ENCODE data around the gene SMAD2.
"Not testable (repeated sequence)": the region's sequence is repeated elsewhere in the genome, so short reads cannot be mapped to it uniquely, and the experiment has no call there.

Gene SMAD2

DNA sequence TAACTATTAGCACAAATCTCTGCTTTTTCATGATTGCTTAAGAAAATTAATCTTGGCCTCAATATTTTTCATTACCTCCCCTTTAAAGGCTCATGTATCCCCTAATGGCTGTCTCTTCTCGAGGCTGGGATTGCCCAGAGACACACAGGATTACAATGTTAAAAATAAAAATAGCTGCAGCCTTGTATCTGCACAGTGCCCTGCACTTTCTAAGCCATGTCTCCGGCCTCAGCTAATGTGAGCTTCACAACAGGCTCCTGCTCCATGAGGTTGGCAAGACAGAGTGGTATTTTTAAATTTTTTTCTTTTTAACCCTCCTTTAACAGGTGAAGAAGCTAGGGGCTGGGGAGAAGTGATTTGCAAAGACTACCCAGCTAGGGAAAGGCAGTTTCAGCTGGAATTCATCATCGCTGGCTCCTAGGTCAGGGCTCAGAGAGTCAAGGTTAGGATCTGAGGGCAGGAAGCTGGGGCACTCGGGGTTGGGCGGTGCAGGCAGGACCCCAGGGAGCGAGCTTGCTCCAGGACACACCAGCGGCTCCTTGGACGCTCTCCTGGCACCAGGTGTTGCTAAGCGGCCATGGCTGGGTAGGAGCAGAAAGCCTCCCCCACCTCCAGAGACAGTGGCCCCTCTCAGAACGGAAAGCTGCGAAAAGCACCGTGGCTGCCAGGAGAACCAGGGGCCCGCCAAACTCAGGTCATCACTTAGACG is 135.6 kb downstream of the SMAD2 start:
- DNase-seq (ENCODE audit: low spot score) (no peak), FAIRE-seq (no peak)

DNA sequence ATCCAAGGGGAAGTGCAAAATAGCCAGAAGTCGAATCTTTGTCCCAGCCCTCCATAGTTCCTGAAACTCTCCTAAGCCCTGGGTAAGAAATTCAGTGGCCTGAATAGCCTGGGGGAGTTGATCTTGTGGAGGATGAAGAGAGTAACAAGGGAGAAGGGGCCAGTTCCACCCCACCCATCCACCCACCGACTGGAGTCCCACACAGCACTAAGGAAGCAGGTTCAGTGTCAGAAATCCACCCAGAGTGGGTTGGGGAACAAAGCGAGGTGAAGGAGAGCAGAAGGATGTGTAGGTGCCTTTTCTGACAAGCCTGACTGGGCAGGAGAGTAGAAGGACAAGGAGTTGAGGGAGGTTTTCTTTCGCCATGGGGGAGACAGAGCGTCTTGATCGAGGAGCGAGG is 136.8 kb downstream of the SMAD2 start:
- FAIRE-seq (no peak), DNase-seq (ENCODE audit: low spot score) (no peak)

DNA sequence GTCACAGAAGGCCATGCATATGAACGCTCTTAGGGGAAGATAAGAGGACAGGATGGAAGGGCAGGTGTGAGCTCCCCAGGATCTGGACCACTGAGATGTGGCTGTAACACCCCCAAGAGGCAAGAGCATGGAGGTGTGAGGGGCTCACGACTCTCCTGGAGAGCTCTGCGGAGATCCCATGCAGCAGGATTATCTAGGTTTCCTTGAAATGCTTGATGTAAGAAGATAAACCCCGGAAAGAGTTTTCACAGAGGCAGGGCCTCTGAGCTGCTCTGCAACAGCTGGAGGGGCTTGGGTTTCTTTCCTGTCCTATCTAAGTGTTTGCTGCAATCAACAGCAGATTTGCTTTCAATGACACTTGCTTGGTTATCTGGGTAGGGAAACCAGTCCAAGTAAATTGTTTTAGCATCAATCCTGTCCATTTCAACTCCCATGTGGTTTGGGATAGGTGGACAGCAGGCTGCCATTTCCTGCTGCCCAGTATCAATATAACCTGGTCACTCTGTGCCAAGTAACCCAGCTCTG is 138.9 kb downstream of the SMAD2 start:
- DNase-seq (ENCODE audit: low spot score) = no peak
- FAIRE-seq = no peak

DNA sequence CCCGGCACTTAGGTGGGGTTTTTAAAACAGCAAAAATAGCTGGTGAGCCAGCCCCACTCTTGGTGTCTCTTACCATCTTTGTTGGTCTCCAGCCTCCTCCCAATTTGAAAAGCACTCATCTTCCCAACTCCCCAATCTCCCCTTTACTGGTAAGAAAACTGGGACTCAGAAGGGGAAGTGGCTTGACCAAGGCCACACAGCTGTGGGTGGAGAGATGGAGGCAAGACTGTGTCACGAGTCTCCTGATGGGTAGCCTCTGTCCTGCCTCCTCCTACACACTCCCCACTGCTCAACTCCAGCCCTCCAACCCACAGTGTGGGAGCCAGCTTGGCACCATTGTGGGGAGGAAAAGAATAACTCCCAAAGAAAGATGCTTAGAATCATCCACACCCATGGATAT is 140.4 kb downstream of the SMAD2 start:
- FAIRE-seq (no peak), DNase-seq (ENCODE audit: low spot score) (no peak)

DNA sequence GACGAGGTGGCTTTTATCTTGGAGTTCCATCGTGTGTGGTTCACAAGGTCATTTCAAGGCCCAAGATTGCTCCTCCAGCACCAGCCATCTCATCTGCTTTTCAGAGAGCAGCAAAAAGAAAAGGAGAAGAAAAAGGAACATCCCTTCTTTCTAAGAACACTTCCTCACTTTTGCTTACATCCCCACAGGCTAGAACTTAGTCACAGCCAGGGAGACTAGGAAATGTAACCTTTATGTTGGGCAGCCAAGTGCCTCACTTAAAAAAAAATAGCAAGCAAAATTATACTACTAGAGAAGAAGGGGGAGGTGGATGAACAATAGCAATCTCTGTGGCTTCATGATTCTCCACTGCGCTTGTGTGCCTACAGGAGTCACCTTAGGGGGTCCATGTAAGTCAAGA is 141.8 kb downstream of the SMAD2 start:
- DNase-seq (ENCODE audit: low spot score) (no peak), FAIRE-seq (no peak)

DNA sequence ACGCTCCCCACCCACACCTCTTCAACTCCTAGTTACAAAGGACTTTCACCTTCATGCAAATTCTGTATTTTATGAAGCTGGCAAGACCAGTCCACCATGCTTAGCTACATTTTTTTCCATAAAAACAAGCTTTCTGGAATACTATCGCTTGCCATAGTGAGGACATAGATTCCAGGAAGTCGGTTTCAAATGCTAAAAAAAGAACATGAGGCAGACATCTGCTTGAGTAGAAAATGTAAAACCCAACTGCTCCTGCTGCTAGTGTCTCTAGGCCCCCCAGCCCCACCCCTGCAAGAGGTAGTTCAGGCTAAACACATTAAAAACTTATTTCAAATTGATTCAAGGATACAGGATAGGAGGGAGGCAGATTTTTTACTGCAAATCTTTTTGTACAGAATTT is 148.9 kb downstream of the SMAD2 start:
- DNase-seq (ENCODE audit: low spot score) (no peak), FAIRE-seq (no peak)

DNA sequence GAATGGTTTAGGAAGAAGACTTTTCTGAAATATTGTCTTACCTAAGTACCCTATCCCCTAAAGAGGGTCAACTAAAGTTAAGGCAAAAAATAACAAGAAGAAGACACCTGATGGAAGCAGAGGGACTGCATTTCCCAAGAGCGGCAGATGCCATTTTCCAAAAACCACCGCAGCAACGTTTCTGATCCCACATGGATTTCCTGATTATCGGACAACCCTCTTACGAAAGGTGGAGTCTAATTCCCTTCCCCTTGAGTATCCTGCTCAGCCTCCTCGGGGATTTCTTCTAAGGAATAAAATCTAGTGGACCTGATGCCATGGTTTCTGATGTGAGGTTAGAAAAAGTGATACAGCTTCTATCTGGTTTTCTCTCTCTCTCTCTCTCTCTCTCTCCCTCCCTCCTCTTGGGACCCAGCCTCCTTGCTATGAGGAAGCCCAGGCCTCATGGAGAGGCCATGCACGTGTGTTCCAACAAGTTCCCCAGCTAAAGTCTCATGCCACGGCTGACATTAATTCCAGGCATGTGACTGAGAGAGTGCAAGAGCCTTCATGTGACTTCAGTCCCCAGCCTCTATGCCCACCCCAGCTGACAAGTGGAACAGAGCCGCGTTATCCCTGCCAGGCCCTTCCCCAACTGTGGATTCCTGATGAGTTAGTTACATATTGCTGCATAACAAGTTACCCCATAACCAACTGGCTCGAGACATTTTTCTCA is 150.3 kb downstream of the SMAD2 start:
- FAIRE-seq (no peak), DNase-seq (ENCODE audit: low spot score) (no peak)

DNA sequence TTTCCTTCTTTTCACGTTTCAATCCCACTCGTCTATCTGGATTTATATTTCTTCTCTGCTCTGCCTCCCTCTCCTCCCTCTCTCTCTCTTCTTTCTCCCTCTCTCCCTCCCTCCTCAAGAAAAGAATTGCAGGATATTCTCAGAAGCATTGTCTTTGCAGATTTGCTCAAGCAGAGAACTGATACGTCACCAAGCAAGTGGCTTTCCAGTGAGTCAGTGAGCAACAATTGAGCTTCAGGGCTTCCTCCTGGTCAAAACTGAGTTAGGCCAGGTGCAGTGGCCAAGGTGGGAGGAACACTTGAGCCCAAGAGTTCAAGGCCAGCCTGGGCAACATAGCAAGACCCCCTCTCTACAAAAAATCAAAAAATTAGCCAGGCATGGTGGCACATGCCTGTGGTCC is 151.1 kb downstream of the SMAD2 start:
- FAIRE-seq (no peak), DNase-seq (ENCODE audit: low spot score) (no peak)

DNA sequence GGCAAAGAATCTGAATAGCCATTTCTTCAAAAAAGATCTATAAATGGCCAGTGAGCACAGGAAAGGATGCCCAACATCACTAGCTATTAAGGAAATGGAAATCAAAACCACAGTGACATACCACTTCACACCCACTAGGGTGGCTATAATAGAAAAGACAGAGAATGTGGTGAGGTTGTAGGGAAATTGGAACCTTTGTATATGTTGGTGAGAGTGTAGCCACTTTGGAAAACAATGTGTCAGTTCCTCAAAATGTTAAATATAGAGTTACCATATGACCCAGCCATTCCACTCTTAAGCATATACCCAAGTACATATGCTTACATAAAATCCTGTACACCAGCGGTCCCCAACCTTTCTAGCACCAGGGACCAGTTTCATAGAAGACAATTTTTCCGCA is 152.8 kb downstream of the SMAD2 start:
- FAIRE-seq = no peak
- no peak for DNase-seq (ENCODE audit: low spot score)

DNA sequence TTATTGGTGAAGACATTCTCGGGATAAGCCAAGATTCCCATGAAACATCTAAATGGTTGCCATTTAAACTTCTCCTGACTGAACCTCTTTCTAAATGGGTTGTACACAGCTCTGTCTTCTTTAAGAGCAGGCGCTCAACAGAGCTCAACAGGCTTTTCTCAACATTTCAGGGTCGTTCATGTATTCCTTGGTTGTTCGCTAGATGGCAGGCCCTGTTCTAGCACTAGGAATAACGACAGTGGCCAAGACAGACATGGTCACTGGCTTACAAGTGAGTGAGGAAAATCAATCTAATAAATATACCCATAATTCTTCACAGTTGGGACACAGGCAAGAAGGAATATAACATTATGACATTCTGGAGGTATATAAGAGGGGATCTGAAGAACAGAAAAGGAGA is 154.5 kb downstream of the SMAD2 start:
- FAIRE-seq (no peak), DNase-seq (ENCODE audit: low spot score) (no peak)

DNA sequence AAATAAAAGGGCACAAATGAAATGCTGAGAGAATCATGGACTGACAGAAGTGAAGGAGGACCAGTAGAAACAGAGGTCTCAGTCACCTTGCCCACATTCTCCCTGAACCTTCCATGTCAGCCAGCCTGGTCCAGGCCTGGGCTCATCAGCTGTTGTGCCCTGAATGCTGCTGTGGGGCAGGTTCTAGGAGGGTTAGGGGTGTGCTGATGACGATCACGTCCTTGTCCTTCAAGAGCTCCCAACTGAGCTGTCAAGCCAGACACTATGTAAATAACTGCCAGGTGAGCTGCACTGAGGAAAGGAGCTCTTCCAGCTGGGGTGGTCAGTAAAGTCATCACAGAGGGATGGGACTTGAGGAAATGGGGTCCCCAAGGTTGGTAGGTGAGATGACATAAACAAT is 156.5 kb downstream of the SMAD2 start:
- no peak for FAIRE-seq
- DNase-seq (ENCODE audit: low spot score) = no peak

DNA sequence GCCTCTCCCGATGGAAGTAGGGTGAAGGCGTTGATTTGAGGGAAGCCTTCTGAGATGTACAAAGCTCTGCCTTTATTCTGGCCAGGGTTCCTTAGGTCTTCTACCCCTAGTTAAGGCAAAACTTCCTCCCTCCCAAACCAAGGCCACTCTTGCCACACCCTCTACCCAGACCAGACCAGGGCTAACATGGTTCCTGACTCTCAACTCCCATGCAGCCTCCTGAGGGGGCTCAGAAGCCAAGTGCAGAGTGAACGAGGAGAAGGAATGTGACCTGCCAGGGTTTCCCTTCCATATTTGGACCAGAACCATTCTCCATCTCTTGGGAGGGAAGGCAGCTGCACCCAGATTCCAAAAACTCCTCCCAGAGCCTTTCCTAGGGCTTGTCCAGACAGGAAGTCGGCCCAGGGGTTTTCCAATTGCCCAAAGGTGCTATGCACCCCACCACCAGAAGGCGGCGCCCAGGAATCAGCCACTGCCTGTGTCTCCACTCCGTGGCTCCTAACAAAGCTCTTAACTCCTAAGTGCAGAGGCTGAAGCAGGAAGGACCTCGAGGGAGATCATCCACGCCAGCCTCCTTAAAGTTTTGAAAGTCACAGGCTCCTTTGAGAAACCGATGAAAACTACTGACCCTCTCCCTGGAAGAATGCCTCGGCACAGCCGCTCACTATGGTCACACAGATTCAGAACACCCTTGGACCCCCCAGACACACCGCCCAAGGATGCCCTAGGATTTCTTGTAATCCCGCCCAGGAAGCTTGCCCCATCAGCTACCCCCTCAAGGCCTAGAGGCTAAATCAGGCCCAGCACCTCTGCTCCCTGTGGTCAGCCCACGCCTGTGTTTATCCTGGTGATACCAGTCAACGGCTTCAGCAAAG is 157.8 kb downstream of the SMAD2 start:
- DNase-seq (ENCODE audit: low spot score) (peak; percentile 19), FAIRE-seq (no peak)

DNA sequence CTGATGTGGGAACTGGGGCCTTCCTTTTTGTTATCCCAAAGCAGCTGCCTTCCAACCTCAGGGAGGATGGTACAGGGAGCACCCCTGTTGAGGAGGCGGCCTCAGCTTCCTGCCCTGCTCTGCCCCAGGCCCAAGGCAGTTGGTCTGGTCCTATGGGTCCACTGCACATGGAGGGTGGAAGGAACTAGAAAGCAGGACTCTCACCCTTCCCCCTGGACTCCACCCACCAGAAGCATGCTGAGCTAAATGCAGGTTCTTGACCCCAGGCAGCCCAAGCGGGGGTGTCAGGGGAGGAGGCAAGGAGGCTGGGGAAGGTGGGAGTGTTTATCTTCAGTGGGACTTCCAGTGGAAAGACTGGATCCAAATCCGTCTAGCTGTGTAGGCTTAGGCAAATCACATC is 158.5 kb downstream of the SMAD2 start:
- DNase-seq (ENCODE audit: low spot score) = no peak
- no peak for FAIRE-seq

DNA sequence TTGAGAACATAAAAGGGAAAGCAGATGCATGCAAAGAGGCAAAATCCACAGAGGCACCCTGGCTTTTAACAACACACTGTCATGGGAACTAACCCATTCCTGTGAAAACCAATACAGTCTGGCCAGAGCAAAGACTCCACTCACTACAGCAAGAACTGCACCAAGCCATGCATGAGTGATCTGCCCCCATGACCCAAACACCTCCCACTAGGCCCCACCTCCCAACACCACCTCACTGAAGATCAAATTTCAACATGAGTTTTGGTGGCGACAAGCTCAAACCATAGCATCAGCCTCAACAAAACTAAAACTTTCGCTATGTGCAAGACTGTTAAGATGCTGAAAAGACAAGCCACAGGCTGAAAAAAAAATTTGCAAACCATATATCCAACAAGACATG is 162.8 kb downstream of the SMAD2 start:
- DNase-seq (ENCODE audit: low spot score) (no peak), FAIRE-seq (no peak)

DNA sequence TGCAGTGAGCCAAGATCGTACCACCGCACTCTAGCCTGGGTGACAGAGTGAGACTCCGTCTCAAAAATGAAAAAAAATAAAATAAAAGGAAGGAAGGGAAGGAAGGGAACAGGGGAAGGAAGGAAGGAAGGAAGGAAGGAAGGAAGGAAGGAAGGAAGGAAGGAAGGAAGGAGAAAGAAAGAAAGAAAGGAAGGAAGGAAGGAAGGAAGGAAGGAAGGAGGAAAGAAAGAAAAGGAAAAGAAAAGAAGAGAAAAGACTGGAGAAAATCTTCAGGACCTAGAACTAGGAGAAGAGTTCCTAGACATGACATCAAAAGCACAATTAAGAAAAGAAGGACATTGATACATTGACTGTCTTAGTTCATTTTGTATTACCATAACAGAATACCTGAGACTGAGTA is 163.3 kb downstream of the SMAD2 start:
- FAIRE-seq = not testable (repeated sequence)

More for the DNA sequence above, 163.3 kb downstream of the SMAD2 start:
- not testable (repeated sequence) for DNase-seq (ENCODE audit: low spot score)

Data from RCC 7860 (cell line).